HEK293 (cell line): ENCODE data around the gene POU2F2.

Experiments
- CTCF ChIA-PET: fragments of 350-600 bp; formaldehyde crosslinking; extraction: SDS; loops from one replicate; lab custom pipeline; 2021; ENCODE audit warnings: antibody characterized with exemption; lab: Yijun Ruan, JAX
- POLR2A ChIA-PET: fragments of 300-600 bp; formaldehyde crosslinking; extraction: SDS; loops from one replicate; lab custom pipeline; 2020; ENCODE audit warnings: antibody characterized with exemption, inconsistent platforms; lab: Yijun Ruan, JAX
- H3K27ac ChIP-seq: fragments of 200-500 bp; sonication (Bioruptor generic); 2 replicates; pipeline ENCODE4 v1.5.1; 2014; ENCODE audit warnings: low read depth, low read length, control low read depth, inconsistent platforms; ENCODE audit errors: extremely low read depth
- H3K36me3 ChIP-seq, 2 experiments: fragments of 200-500 bp in 1 of 2; sonication (Bioruptor generic) in 1 of 2; 1 replicate in 1 of 2; 2 replicates in 1 of 2; pipeline ENCODE4 v1.5.1; 2014 to 2017; ENCODE audit warnings: inconsistent platforms in 2 of 2, low read length in 2 of 2; ENCODE audit not compliant: control insufficient read depth in 2 of 2, insufficient read depth in 1 of 2
- H3K4me1 ChIP-seq: fragments of 200-500 bp; sonication (Bioruptor generic); 2 replicates; pipeline ENCODE4 v1.5.1; 2014; ENCODE audit warnings: mild to moderate bottlenecking, low read length, inconsistent platforms; ENCODE audit not compliant: control insufficient read depth, insufficient read depth
- H3K4me3 ChIP-seq: 2 replicates; pipeline ENCODE4 v1.5.1; 2011; ENCODE audit warnings: low read depth, mild to moderate bottlenecking, control low read depth, low read length, moderate library complexity
- H3K9me3 ChIP-seq: fragments of 200-500 bp; sonication (Bioruptor generic); 2 replicates; pipeline ENCODE4 v1.5.1; 2014; ENCODE audit warnings: low read depth, low read length, inconsistent platforms; ENCODE audit not compliant: control insufficient read depth, insufficient read depth
- OSR2 ChIP-seq: fragments of 450-650 bp; formaldehyde crosslinking; IDR thresholded peaks from 2 replicates; pipeline ENCODE4 v1.5.1; 2016; ENCODE audit warnings: missing biosample characterization, missing genetic modification characterization
- PRDM1 ChIP-seq: fragments of 450-650 bp; formaldehyde crosslinking; IDR thresholded peaks from 2 replicates; pipeline ENCODE4; 2016; ENCODE audit warnings: missing biosample characterization, missing genetic modification characterization
- ZFHX2 ChIP-seq: fragments of 450-650 bp; formaldehyde crosslinking; conservative IDR thresholded peaks from 2 replicates; pipeline ENCODE4 v1.5.1; 2016; ENCODE audit warnings: missing biosample characterization, missing genetic modification characterization
- ZFP69B ChIP-seq: fragments of 450-650 bp; formaldehyde crosslinking; IDR thresholded peaks from 2 replicates; pipeline ENCODE4 v1.5.1; 2016; ENCODE audit warnings: missing biosample characterization, missing genetic modification characterization
- ZNF114 ChIP-seq: fragments of 450-650 bp; formaldehyde crosslinking; IDR thresholded peaks from 2 replicates; pipeline ENCODE4 v1.5.0; 2017; ENCODE audit warnings: missing biosample characterization, missing genetic modification characterization
- ZNF211 ChIP-seq: fragments of 450-650 bp; formaldehyde crosslinking; IDR thresholded peaks from 2 replicates; pipeline ENCODE4 v1.5.1; 2016; ENCODE audit warnings: low read depth, missing biosample characterization, missing genetic modification characterization
- ZNF214 ChIP-seq: fragments of 450-650 bp; formaldehyde crosslinking; IDR thresholded peaks from 2 replicates; pipeline ENCODE4 v1.5.1; 2017; ENCODE audit warnings: missing biosample characterization, mild to moderate bottlenecking, missing genetic modification characterization, borderline replicate concordance
- ZNF221 ChIP-seq: fragments of 450-650 bp; formaldehyde crosslinking; IDR thresholded peaks from 2 replicates; pipeline ENCODE4 v1.5.1; 2017; ENCODE audit warnings: missing biosample characterization, missing genetic modification characterization, borderline replicate concordance
- ZNF223 ChIP-seq: fragments of 450-650 bp; formaldehyde crosslinking; IDR thresholded peaks from 2 replicates; pipeline ENCODE4 v1.5.1; 2016; ENCODE audit warnings: missing biosample characterization, missing genetic modification characterization
- ZNF292 ChIP-seq: fragments of 450-650 bp; formaldehyde crosslinking; IDR thresholded peaks from 2 replicates; pipeline ENCODE4 v1.5.1; 2016; ENCODE audit warnings: low read depth, missing biosample characterization, missing genetic modification characterization, borderline replicate concordance
- ZNF366 ChIP-seq: fragments of 450-650 bp; formaldehyde crosslinking; conservative IDR thresholded peaks from 2 replicates; pipeline ENCODE4 v1.5.1; 2016; ENCODE audit warnings: missing biosample characterization, missing genetic modification characterization
- ZNF416 ChIP-seq: fragments of 450-650 bp; formaldehyde crosslinking; IDR thresholded peaks from 2 replicates; pipeline ENCODE4 v1.5.1; 2016; ENCODE audit warnings: missing biosample characterization, missing genetic modification characterization
- ZNF548 ChIP-seq: fragments of 450-650 bp; formaldehyde crosslinking; IDR thresholded peaks from 2 replicates; pipeline ENCODE4 v1.5.1; 2016; ENCODE audit warnings: missing biosample characterization, missing genetic modification characterization
- ZNF610 ChIP-seq: fragments of 450-650 bp; formaldehyde crosslinking; IDR thresholded peaks from 2 replicates; pipeline ENCODE4 v1.5.1; 2016; ENCODE audit warnings: missing biosample characterization, missing genetic modification characterization, borderline replicate concordance
- ZNF624 ChIP-seq: fragments of 450-650 bp; formaldehyde crosslinking; IDR thresholded peaks from 2 replicates; pipeline ENCODE4 v1.5.1; 2017; ENCODE audit warnings: missing biosample characterization, missing genetic modification characterization
- ZNF707 ChIP-seq: fragments of 450-650 bp; formaldehyde crosslinking; IDR thresholded peaks from 2 replicates; pipeline ENCODE4 v1.5.1; 2016; ENCODE audit warnings: missing biosample characterization, missing genetic modification characterization
- ZNF777 ChIP-seq: fragments of 450-650 bp; formaldehyde crosslinking; IDR thresholded peaks from 2 replicates; pipeline ENCODE4 v1.5.1; 2017; ENCODE audit warnings: missing biosample characterization, missing genetic modification characterization, borderline replicate concordance
- ZSCAN30 ChIP-seq: fragments of 450-650 bp; IDR thresholded peaks from 2 replicates; pipeline ENCODE4 v1.5.1; 2018; ENCODE audit warnings: missing biosample characterization, mild to moderate bottlenecking, missing genetic modification characterization, moderate library complexity
- TF ChIP-seq, protein P1 (sequence below): fragments of 450-650 bp; formaldehyde crosslinking; IDR thresholded peaks from 2 replicates; pipeline ENCODE4 v1.5.1; 2016; ENCODE audit warnings: missing biosample characterization, missing genetic modification characterization
- TF ChIP-seq, protein P2 (sequence below): fragments of 450-650 bp; formaldehyde crosslinking; IDR thresholded peaks from 2 replicates; pipeline ENCODE4 v1.5.1; 2017; ENCODE audit warnings: missing biosample characterization, missing genetic modification characterization
- TF ChIP-seq, protein P3 (sequence below): fragments of 450-650 bp; formaldehyde crosslinking; IDR thresholded peaks from 2 replicates; pipeline ENCODE4 v1.5.1; 2017; ENCODE audit warnings: missing biosample characterization, missing genetic modification characterization
- TF ChIP-seq, protein P4 (sequence below): fragments of 450-650 bp; formaldehyde crosslinking; conservative IDR thresholded peaks from 2 replicates; pipeline ENCODE4 v1.5.1; 2016; ENCODE audit warnings: low read depth, missing biosample characterization, missing genetic modification characterization

POU2F2 gene

DNA sequence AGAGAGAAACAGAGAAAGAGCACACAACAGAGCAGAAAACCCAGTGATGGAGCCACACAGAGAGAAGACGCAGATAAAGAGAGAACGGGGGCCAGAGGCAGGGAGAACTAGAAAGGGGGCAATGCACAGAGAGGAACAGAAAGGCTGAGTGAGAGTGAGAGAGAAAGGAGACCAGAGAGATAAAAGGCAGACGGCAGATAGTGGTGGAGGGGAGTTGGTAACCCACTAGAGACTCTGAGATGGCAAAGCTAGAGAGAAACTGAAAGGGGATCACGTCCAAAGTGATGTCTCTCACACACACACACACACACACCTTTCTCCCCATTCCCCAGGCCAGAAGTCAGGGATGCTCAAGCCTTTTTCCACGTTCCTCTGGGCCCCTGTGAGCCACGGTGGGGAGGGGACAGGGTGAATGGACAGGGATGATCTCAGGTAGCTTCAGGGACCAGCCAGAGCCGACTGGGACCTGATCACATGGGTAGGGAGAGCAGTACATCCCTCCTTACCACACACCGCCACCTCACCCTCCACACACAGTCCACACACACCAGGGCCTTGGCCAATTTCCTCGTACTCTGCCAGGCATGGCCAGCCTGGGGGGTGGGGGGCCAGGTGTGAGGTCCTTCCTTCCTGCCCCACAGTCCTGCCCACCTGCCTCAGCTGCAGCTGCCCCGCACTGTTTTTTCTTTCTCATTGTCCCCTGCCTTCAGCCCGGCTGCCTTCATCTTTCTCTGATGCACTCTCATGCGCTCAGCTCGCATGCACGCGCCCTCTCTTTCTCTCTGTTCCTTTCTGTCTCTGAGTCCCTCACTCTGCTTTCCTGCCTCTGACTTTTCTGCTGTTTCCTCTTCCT, 22.5 kb upstream of the POU2F2 start:
- peak; percentile 99 for TF ChIP-seq PRDM1 (tag by site-specific recombination)
- TF ChIP-seq ZNF777: 0 out of 2 replicates have a peak, but pooled peaks have one; percentile 13
- TF ChIP-seq, protein P1, sequence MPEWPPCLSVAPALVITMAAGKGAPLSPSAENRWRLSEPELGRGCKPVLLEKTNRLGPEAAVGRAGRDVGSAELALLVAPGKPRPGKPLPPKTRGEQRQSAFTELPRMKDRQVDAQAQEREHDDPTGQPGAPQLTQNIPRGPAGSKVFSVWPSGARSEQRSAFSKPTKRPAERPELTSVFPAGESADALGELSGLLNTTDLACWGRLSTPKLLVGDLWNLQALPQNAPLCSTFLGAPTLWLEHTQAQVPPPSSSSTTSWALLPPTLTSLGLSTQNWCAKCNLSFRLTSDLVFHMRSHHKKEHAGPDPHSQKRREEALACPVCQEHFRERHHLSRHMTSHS (tag by site-specific recombination): no peak
- TF ChIP-seq ZNF366 (tag by site-specific recombination): 0 out of 2 replicates have a peak, but pooled peaks have one; percentile 22
- ChIA-PET CTCF (interaction anchor here (0.5 to 1.2 kb wide), 3 partner anchors 26 to 141 kb away, joined by 3 to 6 read pairs (median 3); no protein-coding TSS in a partner anchor), POLR2A (interaction anchor here (1.1 kb wide), 1 partner anchor 10 kb away, joined by 4 read pairs; no protein-coding TSS in a partner anchor)
- no peak overlapping the region for H3K27ac ChIP-seq
- H3K36me3 ChIP-seq: no peaks in the 10 kb centered on the region
- H3K9me3 ChIP-seq: no peaks in the 10 kb centered on the region
- no peak overlapping the region for H3K4me3 ChIP-seq
- no peaks in the 10 kb centered on the region for H3K4me1 ChIP-seq

DNA sequence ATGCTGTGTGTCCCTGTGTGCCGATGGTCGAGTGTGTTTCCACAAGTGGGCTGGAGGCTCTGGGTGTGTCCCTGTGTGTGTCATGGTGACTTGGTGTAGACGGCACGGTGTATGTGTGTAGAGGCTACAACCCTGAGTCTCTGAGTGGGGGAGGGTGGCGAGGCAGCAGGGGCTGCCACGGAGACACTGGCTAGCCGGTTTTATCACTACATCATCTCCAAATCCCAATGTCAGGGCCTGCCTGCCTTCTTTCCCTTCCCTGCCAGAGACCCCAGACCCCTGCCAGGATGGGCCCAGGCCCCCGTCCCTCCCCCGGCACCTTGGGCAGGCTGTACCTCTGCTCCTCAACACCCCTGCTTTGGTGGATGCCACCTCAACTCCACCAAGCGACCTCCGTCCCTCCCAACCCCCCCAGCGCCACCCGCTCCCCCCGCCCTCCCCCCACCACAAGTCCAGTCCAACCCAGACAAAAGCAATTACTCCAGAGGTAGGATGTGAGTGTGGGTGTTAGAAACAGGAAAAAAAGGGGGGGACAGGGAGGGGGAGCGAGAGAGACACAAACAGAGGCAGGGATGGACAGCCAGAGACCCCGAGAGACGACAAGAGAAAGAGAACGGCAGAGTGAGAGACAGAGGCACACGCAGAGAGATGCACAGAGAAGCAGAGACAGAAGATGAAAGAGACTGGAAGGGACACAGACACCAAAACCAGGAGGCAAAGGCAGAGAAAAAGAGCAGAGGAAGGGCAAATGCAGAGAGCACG, 21.6 kb upstream of the POU2F2 start:
- Histone ChIP-seq H3K4me1 (no peaks in the 10 kb centered on the region), H3K9me3 (no peaks in the 10 kb centered on the region), H3K27ac (no peak overlapping the region), H3K4me3 (no peak overlapping the region), H3K36me3 (no peaks in the 10 kb centered on the region)
- ChIA-PET CTCF (no interaction called here), POLR2A (no interaction called here)
- TF ChIP-seq ZNF548 (no peak), ZNF624 (tag by site-specific recombination) (0 out of 2 replicates have a peak, but pooled peaks have one; percentile 8), ZNF707 (tag by site-specific recombination) (no peak), ZNF292 (no peak), ZFHX2 (tag by site-specific recombination) (peak; percentile 67), ZNF223 (tag by site-specific recombination) (no peak), ZNF416 (tag by site-specific recombination) (no peak), ZSCAN30 (tag by site-specific recombination) (no peak), ZNF114 (tag by site-specific recombination) (no peak), ZFP69B (tag by site-specific recombination) (no peak), OSR2 (tag by site-specific recombination) (no peak), ZNF214 (no peak), ZNF211 (tag by site-specific recombination) (no peak), ZNF610 (no peak), ZNF221 (tag by site-specific recombination) (no peak)
- TF ChIP-seq, protein P2, sequence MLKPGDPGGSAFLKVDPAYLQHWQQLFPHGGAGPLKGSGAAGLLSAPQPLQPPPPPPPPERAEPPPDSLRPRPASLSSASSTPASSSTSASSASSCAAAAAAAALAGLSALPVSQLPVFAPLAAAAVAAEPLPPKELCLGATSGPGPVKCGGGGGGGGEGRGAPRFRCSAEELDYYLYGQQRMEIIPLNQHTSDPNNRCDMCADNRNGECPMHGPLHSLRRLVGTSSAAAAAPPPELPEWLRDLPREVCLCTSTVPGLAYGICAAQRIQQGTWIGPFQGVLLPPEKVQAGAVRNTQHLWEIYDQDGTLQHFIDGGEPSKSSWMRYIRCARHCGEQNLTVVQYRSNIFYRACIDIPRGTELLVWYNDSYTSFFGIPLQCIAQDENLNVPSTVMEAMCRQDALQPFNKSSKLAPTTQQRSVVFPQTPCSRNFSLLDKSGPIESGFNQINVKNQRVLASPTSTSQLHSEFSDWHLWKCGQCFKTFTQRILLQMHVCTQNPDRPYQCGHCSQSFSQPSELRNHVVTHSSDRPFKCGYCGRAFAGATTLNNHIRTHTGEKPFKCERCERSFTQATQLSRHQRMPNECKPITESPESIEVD (tag by site-specific recombination): no peak
- TF ChIP-seq, protein P3, sequence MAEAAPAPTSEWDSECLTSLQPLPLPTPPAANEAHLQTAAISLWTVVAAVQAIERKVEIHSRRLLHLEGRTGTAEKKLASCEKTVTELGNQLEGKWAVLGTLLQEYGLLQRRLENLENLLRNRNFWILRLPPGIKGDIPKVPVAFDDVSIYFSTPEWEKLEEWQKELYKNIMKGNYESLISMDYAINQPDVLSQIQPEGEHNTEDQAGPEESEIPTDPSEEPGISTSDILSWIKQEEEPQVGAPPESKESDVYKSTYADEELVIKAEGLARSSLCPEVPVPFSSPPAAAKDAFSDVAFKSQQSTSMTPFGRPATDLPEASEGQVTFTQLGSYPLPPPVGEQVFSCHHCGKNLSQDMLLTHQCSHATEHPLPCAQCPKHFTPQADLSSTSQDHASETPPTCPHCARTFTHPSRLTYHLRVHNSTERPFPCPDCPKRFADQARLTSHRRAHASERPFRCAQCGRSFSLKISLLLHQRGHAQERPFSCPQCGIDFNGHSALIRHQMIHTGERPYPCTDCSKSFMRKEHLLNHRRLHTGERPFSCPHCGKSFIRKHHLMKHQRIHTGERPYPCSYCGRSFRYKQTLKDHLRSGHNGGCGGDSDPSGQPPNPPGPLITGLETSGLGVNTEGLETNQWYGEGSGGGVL (tag by site-specific recombination): peak; percentile 35; the same call in 1 of the 2 replicates
- TF ChIP-seq, protein P4, sequence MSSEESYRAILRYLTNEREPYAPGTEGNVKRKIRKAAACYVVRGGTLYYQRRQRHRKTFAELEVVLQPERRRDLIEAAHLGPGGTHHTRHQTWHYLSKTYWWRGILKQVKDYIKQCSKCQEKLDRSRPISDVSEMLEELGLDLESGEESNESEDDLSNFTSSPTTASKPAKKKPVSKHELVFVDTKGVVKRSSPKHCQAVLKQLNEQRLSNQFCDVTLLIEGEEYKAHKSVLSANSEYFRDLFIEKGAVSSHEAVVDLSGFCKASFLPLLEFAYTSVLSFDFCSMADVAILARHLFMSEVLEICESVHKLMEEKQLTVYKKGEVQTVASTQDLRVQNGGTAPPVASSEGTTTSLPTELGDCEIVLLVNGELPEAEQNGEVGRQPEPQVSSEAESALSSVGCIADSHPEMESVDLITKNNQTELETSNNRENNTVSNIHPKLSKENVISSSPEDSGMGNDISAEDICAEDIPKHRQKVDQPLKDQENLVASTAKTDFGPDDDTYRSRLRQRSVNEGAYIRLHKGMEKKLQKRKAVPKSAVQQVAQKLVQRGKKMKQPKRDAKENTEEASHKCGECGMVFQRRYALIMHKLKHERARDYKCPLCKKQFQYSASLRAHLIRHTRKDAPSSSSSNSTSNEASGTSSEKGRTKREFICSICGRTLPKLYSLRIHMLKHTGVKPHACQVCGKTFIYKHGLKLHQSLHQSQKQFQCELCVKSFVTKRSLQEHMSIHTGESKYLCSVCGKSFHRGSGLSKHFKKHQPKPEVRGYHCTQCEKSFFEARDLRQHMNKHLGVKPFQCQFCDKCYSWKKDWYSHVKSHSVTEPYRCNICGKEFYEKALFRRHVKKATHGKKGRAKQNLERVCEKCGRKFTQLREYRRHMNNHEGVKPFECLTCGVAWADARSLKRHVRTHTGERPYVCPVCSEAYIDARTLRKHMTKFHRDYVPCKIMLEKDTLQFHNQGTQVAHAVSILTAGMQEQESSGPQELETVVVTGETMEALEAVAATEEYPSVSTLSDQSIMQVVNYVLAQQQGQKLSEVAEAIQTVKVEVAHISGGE (tag by site-specific recombination): no peak
